NOMO-1 treated with DMSO at 0.1 percent for 48 hours (cell line): ENCODE data around the gene RBFOX1.
"Not testable (repeated sequence)": the region's sequence is repeated elsewhere in the genome, so short reads cannot be mapped to it uniquely, and the experiment has no call there.

Experiments used
- DNase-seq: peaks from one replicate; lab custom pipeline; 2025; ENCODE audit not compliant: unreplicated experiment; lab: John Stamatoyannopoulos, UW

The RBFOX1 gene

DNA sequence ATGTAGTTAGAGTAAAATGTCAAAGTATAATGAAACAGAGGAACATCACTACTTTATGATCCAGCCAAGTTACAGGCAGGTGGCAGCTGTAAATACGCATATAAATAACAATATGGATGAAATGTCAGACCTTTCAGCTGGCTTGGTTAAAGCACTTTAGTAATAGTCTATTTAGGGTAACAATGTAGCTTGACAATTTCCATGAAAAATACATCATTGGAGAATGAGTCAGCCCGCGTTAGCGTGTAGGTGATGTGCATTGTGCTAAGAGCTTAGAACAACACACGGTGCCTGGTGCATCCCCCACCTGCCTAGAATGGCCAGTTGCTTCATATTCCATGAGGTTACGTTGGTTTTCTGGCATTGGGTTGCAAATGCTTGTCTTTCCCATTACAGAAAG, 119.4 kb downstream of the RBFOX1 start:
- no peak for DNase-seq

DNA sequence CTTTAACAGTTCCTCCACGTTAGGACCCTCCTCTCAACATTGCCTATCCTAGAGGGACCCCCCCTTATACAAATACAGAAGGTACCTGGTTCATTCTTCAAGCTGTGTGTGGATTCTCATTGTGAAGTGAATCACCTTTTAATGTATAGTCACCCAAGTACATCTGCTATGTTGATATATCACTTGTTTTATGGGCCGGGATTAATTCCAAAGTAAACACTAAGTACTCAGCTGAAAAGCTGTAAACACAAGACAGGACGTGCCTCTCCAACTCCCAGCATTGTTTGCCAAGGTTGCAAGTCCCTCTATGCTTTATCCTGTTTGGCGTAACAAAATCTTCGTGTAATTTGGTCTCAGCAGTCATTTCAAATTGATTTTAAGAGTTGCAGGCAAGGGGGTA, 123.6 kb downstream of the RBFOX1 start:
- DNase-seq: no peak

DNA sequence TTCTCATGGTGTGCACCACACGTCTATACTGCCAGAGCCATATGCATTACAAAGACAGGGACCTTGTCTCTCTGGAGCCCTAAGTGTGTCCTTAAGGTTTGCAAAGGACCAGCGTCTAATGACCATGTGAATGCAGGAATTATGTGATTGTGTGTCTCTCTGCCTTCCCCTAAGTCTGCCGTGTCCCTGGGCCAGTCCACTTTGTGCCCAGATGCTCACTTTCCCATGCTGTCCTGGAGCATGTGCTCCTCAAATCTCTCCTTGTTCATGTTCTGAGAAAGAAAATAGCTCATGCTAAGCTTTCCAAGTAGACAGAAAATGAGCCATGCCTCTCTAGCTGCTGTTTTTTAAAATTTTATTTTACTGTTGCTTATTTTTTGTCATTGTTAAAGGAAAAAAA, 125.5 kb downstream of the RBFOX1 start:
- no peak for DNase-seq

DNA sequence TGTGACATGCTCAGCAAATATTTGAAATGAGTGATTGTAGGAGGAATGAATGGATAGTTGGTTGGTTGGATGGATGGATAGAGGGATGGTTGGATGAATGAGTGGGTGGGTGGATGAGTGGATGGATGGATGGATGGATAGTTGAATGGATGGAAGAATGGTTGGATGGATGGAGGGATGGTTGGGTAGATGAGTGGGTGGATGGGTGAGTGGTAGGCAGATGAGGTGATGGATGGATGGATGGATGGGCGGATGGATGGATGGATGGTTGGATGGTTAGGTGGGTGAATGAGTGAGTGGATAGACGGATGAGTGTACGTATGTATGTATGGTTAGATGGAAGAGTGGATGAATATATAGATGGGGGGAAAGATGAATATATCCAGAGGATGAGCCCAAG, 137.7 kb downstream of the RBFOX1 start:
- DNase-seq: no peak

DNA sequence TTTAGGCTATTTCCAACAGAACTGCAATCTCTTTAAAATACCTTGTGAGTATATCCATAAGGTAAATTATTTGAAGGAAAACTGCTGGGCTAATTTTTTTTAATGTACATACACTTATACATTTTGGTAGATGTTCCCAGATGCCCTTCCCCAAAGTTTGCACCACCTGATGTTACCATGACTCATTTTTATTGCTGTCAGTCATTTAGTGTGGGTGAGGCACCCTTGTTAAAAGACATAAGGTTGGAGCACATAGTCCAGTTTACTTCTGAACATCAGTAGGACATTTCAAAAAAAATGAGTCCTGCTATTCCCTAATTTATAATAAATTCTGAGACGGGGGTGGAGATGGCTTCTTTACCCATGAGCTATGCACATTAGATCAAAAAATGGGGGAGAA, 138.6 kb downstream of the RBFOX1 start:
- no peak for DNase-seq

DNA sequence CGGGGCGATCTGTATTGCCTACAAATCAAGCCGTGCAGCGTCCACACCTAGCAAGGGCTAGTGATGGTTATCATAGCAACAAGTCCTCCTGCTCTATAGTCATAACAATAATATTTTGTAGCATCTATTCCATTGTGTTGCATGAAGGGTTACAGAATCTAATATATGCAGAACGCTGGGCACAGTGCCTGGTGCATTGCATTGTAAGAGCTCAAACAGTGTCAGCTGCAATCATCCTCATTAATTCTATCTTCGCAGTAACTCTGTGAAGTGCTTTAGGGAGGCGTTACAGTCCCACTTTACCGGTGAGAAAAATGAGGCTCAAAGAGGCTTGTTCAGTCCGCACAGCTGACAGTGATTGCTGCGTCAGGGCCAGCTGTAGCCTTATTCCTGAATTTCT, 149.4 kb downstream of the RBFOX1 start:
- no peak for DNase-seq

DNA sequence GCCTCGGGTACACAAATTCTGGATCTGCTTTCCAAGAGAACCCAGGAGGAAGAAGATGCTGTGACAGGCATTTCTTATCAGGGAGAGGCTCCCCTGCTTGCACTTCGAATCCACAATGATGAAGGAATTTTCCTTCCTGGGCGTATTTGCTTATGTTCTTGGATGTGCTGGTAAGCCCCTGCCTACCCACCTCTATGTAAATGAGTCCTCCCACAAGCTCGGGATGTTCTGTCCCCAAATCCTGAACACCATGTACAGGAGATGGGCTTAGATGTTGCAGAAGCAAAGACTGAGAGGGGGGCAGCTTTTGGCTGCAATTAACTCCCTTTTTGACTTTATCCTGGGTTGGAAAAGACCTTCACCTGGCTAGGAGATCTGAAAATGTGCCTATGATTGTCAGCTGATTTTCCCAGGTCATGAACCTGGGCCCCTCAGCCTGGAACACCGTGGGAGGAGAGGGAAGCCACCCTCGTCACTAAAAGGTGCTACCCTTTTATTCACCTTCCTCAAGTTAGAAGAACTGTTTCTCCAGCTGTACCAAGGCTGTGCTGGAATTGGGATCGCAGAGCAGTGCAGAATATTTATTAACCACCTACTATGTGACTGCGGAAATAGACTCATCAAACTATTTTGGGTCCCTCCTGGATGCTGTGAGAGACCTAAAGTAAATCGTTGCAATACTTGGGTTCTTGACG, 150.1 kb downstream of the RBFOX1 start:
- no peak for DNase-seq

DNA sequence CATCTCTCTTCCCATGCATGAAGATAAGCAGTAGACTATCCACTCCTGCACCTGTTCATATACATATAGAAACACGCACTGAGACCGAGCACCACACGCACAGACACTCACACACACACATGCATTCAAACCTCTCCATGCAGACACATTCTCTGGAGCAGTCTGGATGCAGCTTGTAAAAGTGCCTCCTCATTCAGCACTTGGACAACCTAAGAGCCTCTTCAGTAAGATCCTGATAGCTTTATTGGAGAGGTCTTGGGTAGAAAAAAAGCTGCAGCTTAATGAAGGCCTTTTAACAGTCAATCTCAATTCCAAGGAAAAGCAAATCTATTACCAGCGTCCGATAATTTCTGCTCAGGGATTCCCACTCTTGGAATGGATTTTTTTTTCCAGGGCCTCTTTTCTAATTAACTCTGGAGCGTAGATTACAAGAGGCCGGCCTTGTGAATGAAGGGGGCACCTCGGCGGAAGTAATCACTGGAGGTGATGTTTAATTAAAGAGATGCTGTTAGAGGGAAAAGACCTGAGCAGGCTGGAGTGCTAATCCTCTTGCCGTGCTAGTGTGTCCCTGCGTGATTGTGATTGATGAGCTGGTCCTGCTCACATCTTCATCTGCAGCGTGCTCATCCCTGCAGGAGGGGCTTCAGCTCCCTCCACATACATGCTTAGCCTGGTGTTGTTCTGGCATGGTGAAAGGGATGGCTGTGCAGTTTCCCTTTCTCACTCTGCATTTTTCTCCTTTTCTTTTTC, 155.1 kb downstream of the RBFOX1 start:
- DNase-seq: no peak

DNA sequence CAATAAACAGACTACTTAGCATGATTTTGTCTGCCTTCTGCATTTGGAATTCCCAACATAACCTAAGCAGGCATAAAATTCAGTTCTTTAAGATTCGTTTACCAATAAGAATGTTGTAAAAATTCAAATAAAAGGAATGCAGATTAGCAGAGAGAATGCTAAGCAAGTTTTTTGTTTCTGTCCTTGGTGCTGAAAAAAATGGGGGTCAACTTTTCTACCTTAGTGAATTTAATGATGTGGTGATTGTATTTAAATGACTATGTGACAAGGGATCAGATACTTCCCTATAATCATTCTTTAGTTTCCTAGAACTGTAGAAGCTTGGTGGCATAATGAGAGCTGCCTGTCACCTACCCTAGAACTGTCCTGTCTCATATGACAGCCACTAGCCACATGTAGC, 159.5 kb downstream of the RBFOX1 start:
- no peak for DNase-seq

DNA sequence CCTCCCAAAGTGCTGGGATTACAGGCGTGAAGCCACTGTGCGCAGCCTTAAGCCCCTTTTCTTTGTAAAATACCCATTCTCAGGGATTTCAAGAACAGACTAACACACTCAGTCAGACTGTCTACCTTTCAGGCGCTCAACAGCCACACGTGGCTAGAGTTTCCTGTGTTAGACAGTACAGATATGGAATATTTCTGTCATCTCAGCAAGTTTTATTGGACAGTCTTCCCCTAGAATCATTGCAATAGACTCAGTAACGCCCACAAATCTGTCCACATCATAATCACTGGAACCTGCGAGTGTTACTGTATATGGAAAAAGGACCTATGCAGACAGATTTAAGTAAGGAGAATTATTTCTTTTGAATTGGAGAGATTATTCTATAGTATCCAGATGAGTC, 160.5 kb downstream of the RBFOX1 start:
- DNase-seq: no peak

DNA sequence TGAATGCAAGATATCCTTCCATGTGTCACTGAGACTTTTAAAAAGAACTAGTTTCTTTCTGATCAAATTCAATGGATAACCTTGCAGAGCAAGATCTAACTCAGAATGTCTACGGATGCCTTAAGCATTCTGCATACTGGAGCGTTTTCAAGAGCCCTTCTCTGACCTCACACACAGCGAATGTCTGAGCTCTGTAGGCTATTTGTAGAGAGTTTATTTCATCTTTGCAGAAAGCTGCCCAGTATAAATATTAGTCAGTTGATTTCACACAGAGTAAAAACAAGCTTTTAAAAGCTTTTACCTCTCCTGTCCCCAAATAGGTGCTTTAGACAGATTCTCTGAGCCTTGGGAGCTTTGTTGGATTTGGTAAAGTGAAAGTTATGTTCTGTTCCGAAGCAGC, 165.0 kb downstream of the RBFOX1 start:
- DNase-seq: no peak

DNA sequence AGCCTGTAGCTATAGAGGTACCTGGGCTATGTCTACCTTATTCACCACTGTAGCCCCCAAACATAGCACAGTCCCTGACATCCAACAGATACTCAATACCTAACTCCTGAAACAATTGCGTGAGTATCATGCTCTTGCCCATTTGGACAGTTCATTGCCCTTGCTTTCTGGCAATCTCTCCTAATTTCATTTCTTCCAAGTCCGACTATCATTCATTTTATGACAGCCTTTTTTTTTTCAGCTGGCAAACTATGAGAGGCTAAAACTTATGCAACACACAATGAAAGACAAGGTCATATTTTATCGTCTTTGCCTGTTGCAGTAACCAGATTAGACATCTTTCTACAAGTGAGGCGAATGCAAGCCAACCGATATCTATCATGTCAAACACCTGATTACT, 169.2 kb downstream of the RBFOX1 start:
- DNase-seq: no peak

DNA sequence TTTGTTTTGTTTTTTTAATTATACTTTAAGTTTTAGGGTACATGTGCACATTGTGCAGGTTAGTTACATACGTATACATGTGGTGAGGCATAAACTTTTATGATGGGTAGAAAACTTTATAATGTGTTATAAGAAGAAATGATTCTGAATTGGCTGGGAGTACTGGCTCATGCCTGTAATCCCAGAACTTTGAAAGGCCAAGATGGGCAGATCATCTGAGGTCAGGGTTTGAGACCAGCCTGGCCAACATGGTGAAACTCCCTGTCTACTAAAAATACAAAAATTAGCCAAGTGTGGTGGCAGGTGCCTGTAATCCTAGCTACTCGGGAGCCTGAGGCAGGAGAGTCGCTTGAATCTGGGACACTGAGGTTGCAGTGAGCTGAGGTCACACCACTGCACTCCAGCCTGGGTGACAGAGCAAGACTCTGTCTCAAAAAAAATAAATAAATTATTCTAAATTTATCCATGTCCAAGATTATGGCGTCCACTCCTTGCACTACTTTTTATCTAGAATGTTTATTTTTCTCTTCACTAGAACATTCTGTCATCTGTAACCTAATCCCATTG, 170.0 kb downstream of the RBFOX1 start:
- DNase-seq: not testable (repeated sequence)

DNA sequence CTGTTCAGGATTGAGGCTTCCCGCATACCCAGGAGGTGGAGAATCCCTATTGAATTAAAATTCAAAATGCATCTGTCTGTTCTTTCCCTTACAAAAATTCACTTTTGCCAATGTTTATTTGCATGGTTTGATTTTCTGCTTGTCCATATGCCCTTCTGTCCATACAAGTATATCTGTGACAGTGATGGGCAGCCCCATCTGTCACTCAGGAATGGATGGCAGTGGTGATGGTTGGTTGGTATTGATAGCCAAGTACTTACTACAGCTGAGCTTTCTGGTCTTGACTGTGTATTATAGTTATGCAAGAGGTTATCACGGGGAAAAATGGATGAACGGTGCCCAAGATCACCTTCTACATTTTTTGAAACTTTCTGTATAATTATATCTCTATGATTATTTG, 171.0 kb downstream of the RBFOX1 start:
- DNase-seq: no peak

DNA sequence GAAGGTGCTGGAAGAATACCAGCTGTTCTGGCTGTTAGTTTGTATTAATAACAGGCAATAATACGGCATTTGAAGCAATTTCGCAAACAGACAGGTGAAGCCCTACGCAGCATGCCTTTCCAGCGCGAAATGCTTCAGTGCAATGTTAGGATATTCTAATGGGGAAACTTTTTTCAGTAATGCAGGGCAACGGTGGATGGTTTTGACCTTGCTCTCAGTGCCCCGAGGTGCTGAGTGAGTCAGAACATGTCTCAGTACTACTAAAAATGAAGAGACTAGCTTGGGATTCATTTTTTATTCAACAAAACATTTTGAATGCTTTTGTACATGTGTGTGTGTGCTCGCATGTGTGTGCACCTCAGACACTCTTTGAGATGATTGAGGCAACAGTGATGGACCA, 172.2 kb downstream of the RBFOX1 start:
- DNase-seq: no peak

DNA sequence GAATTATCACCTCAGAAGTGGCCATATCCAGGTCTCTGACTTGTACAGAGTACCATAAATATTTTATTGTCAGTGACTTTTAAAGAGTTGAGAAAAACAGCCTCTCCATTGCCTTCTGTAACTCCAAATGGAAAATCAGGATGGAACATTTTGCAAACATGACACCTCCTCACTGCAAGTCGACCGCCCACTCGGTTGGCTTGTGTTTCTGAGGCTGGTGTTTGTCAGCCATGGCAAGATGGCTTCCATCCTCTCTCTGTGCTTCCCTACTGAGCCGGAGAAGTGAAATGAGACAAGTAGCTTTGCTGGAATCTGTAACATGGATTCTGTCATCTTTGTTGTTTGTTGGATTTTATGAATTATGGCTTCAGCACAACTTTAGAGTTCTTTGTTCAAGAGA, 172.8 kb downstream of the RBFOX1 start:
- DNase-seq: no peak

DNA sequence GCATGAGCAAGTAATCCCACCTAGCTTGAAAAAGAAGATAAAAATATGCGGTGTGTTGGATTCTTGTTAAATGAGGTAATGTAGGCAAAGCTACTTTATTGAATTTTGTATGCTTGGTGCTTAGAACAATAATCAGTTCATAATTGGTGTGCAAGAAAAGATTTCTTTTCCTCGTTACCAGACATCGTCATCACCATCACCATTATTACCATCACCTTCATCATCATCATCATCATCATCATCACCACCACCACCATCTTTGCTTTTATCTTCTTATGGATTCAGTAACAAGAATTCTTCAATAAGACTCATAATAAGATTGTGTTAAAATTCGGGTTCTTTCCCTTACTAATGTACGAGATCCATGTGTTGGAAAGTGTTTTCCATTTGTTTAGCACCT, 173.7 kb downstream of the RBFOX1 start:
- no peak for DNase-seq

DNA sequence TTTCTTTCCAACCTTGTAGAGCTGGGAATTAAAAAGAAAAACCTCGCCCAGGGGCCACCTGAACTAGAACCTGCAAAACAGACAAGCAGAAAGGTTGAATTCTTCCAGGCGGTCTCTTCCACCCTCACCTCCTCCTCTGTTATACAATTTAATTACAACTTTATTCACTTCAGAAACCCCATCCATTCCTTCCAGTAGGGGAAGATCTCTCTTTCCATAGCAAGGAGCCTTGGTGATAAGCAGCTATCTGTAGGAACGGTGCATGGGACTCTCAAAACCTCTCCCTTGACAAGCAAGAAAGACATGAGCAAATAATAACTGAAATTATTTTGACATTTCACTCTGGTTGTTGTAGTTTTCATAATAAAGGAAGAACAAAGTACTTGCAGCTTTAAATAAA, 176.0 kb downstream of the RBFOX1 start:
- DNase-seq: no peak

DNA sequence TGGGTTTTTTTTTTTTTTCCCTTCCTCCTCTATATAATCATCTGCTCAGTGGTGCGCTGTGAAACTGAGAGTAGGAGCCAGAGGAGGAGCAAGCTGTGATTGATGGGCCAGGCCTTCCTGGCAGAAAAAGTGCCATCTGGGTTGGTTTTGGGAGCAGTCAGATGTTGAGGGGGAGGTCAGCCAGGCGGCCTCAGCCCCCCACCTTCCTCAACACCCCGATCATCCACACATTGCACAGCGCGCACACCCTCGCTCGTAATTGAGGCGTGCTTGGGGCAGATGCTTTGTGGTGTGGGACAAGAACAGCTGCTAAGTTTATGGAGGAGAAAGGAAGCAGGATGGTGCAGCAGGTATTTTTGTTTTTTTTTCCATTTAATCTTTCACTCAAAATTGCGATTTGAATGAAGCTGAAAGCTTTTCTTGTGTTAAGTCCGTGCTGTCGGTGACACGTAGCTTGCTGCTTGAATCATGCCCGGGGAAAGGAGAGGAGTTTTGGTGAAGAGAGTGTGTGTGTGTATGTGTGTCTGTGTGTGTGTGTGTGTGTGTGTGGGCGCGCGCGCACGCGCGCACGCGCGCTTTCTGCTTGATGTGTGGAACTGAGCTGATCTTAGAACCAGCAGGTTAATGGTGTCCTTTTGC, 177.4 kb downstream of the RBFOX1 start:
- DNase-seq: no peak

DNA sequence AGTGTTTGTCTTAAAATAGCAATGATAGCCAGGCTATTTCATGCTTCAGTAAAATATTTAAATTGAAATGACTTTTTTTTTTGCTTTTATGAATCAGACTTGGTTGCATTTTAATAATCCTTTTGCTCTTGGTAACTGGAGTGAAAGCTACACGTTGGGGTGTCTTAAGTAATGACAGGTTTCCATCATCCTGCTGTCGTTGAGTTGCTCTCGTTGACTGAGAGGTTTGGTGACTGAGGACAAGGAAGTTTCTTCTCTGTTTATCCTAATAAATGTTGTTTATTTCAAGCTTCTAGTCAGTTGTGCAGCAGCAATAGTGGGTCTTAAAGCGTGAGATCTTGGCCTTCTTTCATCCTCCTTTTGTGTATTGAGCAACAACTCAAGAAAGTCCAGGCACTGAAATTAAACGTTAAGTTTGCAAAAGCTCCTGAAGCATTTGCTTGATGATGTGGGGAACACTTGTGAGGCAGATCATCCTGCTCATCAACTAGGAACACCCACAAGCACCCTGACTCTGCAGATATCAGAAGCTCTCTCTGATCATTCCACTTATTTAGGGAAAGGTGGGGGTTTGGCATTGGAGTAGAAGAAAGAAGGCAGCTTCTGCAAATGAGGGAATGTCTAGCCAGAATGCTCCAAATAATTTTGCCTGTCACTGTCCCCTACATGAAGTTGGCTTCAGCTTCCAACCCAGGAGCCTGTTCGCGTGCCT, 179.1 kb downstream of the RBFOX1 start:
- no peak for DNase-seq

DNA sequence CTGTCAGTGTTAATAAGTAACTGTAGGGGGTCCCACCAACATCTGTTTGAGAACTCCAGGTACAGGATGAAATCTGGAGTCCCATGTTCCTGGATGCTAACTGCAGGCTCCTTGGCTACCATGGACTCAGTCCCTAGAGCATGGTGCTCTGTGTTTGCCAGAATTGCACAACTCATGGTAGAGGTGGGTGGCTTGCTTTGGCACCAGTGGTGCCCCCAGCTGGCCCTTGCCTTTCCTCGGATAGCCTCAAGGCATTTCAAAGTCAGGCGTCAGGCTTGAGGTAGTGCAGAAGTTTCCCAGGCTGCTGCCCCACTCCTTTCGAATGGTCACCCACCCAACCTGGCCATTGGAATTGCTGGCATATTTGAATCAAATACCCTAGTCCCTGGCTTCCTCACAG, 179.9 kb downstream of the RBFOX1 start:
- DNase-seq: no peak
